NCI-H2196 (cell line): ENCODE measurements around the gene REC8.
A peak's percentile ranks its signal among the peaks of the same experiment; 100 is the strongest.

Experiments used
- DNase-seq: peaks from one replicate; lab custom pipeline; 2025; ENCODE audit not compliant: unreplicated experiment; lab: John Stamatoyannopoulos, UW

REC8 gene

GRCh38 chr14:24171422-24172260 lies at the start of gene REC8:
Gene REC8 (plus strand): TSS chr14:24172080. CDS start chr14:24172553, 473 bp downstream.
- no peak for DNase-seq

DNA sequence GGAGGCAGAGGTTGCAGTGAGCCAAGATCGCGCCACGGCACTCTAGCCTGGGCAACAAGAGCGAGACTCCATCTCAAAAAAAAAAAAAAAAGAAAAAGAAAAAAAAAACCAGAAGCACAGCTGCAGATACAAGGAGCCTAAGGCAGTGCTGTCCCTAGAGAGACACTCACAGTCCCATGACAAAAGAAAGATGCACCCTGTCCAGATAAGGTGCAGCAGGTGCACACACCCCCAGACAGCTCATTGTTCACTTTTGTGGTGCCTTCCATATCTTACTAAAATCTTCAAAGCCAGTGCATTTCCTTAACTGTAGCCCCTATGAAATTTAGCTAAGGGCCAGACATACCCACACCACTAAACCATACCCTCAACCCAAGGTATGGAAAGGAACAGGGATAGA lies 49.5 kb upstream of the REC8 start:
- no peak for DNase-seq

DNA sequence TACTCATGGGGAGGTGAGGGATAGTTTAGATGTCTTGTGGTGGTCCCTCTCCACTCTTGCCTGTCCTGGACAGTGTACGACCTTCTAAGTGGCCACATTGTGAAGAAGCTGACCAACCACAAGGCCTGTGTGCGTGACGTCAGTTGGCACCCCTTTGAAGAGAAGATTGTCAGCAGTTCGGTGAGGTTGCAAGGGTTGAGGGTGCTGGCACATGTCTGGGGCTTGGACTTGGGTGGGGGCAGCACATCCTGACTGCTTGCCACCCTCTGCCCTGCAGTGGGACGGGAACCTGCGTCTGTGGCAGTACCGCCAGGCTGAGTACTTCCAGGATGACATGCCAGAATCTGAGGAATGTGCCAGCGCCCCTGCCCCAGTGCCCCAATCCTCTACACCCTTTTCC lies 49.0 kb upstream of the REC8 start:
- no peak for DNase-seq

DNA sequence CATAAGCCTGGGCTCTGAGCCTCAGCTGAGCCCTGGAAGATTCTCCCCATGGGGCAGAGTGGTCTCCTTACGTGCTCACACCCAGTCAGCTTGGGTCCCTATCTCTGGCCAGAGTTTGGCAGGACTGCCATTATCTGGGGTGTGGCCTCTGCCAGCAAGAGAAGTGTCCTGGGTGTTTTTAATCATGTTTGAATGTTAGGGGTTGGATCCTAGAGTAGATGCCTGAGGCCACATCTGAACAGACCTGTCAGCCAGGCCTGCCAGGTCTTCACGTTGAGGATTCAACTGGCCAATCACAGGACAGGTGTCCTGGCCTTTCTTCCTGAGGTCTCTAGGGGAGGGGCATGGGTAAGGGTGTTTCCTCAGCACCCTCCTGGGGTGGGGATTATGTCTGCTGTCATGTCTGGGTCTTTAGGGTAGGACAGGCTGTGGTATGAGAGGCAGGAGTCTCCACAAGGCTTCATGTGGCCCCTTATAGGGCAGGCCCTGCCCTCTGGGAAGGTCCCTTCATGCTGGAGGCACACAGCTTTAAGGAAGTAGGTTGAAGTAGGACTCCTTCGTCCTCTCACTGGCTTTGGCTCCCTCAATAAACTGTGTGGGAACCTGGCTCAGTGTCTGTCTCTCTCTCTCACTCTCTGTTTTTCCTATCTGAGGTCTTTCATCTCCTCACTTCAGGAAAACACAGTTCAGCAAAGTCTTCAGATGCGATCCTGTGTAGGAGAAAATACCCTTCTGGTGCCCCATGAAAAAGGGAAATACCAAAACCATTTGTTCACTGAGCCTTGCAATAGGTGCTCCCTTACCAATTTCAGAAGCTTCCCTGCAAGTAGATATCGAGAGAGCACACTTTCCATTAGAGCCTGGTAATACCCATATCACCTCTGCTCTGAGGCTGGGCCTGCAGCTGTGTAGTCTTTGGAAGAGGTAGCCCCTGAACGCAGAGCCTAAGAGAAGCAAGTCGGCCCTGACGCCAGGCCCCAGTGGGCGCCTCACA lies 48.2 kb upstream of the REC8 start:
- no peak for DNase-seq

DNA sequence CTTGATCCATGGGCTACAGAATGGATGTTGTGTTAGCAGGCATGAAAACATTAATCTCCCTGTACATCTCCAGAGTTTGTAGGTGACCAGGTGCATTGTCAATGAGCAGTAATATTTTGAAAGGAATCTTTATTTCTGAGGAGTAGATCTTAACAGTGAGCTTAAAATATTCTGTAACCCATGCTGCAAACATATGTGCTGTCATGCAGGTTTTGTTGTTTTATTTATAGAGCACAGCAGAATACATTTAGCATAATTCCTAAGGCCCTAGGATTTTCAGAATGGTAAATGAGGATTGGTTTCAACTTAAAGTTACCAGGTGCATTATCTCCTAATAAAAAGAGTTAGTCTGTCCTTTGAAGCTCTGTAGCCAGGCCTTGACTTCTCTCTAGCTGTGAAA lies 44.9 kb upstream of the REC8 start:
- DNase-seq, result no peak

DNA sequence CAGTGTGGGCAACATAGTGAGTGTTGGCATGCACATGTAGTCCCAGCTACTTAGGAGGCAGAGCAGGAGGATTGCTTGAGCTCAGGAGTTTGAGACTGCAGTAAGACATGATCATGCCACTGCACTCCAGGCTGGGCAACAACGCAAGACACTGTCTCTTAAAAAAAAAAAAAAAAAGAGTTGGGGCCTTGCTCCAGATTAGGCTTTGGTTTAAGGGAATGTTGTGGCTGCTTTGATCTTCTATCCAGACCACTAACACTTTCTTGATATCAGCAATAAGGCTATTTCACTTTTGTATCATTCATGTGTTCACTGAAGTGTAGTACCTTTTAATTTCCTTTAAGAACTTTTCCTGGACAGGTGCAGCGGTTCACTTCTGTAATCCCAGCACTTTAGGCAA lies 44.2 kb upstream of the REC8 start:
- DNase-seq, result no peak

DNA sequence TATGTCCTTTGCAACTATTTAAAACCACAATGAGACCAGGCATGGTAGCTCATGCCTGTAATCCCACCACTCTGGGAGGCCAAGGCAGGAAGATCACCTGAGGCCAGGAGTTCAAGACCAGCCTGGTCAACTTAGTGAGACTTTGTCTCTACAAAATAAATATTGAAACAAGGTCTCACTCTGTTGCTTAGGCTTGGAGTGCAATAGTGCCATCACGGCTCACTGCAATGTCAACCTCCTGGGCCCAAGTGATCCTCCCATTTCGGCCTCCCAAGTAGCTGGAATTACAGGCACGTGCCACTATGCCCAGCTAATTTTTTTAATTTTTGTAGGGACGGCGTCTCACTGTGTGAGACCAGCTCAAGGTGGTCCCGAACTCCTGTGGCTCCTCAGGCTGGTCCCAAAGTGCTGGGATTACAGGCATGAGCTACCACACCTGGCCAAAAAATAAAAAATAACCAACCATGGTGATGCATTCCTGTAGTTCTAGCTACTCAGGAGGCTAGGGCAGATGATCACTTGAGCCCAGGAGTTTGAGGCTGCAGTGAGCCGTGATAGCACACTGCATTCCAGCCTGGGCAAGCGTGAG lies 42.4 kb upstream of the REC8 start:
- no peak for DNase-seq

GRCh38 chr14:24130380-24130716 lies 41.5 kb upstream of the REC8 start, which contains the start of gene FITM1:
Gene FITM1 (plus strand): TSS chr14:24130659. CDS start chr14:24131564, 905 bp downstream.
- no peak for DNase-seq

DNA sequence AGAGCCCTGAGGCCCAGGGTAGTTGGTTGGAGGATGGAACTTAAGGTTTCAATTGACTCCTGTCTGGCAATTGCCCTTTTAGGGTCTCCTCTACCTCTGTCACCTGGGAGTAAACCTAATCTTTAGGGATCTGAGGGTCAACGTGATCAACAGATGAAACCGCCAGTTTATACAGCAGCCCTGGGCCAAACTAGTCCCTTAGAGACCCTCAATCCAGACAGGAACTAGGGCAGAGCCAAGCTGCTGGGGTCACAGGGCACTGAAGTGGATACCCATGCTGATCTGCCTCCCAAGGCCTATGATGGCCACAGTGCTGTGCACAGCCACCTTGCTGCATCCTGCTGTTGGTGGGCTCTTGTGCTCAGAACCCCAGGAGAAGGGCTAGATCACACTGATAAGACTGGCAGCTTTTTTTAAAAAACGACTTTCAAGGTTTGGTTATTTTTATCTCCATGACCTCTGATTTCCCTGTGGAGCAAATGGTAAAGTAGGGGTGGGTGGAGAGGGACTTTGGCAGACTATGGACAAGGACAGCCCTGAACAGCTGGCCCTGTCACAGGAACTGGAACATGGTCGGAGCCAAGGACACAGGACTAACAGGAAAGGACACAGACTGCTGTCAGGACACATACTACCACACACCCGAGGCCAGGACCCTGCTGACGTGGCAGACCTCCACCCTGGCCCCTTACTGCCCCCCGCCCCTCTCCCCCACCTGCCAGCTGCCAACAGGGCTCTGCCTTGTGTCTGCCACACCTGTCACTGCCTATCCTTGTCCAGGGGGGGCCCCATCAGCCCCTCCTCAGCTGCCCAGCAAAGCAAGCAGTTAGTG lies 40.9 kb upstream of the REC8 start:
- DNase-seq, result no peak

DNA sequence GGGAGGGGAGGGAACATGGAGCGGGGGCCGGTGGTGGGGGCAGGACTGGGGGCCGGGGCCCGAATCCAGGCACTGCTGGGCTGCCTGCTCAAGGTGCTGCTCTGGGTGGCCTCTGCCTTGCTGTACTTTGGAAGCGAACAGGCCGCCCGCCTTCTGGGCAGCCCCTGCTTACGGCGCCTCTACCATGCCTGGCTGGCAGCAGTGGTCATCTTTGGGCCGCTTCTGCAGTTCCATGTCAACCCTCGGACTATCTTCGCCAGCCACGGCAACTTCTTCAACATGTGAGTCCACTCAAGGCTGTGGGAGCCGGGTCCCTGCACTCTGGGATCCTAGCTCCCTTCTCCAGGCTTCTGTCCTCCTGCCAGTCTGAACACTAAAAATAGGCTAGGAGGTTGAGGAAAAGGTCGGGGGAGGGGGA lies 40.3 kb upstream of the REC8 start:
- no peak for DNase-seq

DNA sequence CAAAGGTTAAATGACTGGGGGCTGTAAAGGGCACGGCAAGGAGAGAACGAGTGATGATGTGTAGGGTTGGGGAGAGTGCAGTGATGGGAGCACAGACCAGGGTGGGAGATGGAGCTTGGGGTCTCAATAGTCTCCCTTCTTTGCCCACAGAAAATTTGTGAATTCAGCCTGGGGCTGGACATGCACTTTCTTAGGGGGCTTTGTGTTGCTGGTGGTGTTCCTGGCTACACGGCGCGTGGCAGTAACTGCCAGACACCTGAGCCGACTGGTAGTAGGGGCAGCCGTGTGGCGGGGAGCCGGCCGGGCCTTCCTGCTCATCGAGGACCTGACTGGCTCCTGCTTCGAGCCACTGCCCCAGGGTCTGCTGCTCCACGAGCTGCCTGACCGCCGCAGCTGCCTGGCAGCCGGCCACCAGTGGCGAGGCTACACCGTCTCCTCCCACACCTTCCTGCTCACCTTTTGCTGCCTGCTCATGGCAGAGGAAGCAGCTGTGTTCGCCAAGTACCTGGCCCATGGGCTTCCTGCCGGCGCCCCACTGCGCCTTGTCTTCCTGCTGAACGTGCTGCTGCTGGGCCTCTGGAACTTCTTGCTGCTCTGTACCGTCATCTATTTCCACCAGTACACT lies 39.7 kb upstream of the REC8 start:
- peak; percentile 89 for DNase-seq

GRCh38 chr14:24132976-24133375 lies 38.9 kb upstream of the REC8 start:
- no peak for DNase-seq

DNA sequence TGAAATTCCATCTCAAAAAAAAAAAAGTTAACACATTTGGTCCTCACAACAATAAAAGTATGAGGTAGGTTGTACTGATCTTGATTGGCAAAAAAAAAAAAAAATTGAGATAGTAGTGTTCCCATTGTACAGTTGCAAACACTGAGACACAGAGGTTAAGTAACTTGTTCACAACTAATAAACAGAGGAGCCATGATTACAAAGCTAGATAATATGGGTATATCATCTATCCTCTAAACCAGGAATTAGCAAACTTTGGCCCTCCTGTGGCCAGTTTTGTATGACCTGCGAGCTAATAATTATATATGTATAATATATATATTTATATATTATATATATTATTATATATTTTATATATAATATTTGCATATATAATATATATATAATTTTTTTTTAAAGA lies 38.1 kb upstream of the REC8 start:
- no peak for DNase-seq

DNA sequence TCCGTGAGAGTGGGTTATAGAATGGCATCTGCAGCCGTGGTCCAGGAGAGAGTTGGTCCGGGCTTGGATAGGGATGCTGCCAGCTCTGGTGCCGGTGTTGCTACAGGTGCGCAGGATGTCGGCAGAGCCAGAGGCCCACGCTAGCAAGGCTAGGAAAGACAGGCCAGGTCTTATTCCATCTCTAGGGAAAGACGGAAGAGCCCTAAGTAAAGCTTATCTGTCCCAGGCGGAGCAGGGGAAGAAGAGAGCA lies 36.4 kb upstream of the REC8 start:
- DNase-seq, result no peak

GRCh38 chr14:24135834-24136683 lies 35.8 kb upstream of the REC8 start, which contains the start of gene PSME1:
Gene PSME1 (plus strand): TSS chr14:24136194. CDS start chr14:24136263, 69 bp downstream.
- peak; percentile 95 for DNase-seq

DNA sequence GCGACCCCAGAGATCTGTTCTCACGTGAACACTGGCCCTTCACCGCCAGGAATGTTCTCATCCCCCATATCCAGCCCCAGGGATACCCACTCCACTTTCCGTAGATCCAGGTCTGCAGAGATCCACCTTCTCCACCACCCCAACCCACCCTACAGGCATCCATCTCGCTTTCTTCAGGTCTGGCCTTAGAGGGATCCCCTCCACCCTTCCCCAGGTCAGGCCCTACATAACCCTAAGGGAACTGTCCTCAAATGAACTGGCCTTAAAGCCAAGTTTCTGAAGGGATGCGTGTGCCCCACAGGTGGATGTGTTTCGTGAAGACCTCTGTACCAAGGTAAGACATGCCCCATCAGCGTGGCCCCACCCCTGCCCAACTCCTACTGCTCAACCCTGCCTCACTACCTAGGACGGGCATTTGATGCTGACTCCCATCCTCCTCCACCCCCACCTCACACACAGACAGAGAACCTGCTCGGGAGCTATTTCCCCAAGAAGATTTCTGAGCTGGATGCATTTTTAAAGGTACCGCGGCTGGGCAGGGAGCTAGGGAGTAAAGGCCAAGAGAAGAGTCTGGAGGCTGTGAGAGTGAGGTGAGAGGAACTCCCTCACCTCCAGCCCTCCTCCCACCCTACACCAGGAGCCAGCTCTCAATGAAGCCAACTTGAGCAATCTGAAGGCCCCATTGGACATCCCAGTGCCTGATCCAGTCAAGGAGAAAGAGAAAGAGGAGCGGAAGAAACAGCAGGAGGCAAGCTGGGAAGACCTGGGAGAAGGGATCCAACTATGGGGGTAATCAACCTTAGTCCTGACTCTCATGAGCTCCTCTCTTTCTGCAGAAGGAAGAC lies 35.0 kb upstream of the REC8 start:
- no peak for DNase-seq

- DNase-seq, result no peak
Measured at GRCh38 chr14:24137529-24138395, 34.1 kb upstream of the REC8 start.
